ENCODE data around the gene CTPS1. TPM values are rescaled to one million over a fixed set of nuclear protein-coding genes. Genes with fewer than 3 reads are reported as not detected.
A peak's percentile ranks its signal among the peaks of the same experiment; 100 is the strongest.

Gene CTPS1
- total RNA-seq, 4 donors from 2014 or later = 26.6 to 38.6 (median 32.7) TPM

DNA sequence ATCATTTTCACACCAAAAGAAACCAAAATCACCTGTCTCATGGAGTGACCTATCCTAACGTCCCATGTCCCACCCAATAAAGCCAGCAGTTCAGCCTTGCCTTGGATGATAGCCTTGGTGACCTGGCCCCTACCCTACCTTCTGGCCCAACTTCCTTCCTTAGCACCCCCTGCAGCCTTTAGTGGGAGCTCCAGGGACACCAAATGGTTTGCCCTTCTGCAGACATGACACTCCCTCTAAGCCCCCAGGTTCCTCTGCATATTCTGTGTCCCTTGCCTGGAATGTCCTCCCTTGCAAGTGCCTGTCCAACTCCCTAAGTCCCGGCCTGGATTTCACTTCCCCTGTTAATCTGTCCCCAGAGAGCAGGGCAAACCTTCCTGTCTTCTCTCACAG is 39.9 kb downstream of the CTPS1 start:
- no peak for DNase-seq (ENCODE audit: extremely low spot score)
- H3K4me3 ChIP-seq = no peak overlapping the region
- no peaks in the 10 kb centered on the region for H3K27me3 ChIP-seq
- no peaks in the 10 kb centered on the region for H3K9me3 ChIP-seq
- H3K27ac ChIP-seq (replicated peaks in 1 of 4) = no peak overlapping the region
- intact Hi-C loops (cut with DNase I) = no loop called here
- H3K4me1 ChIP-seq = peaks cover 13 to 29% (median 25%) of the 10 kb centered on the region in 4 donors
- TF ChIP-seq POLR2A (IDR thresholded peaks at IDR 0.05; ENCODE audit: low read depth) = no peak
- TF ChIP-seq, protein P1, sequence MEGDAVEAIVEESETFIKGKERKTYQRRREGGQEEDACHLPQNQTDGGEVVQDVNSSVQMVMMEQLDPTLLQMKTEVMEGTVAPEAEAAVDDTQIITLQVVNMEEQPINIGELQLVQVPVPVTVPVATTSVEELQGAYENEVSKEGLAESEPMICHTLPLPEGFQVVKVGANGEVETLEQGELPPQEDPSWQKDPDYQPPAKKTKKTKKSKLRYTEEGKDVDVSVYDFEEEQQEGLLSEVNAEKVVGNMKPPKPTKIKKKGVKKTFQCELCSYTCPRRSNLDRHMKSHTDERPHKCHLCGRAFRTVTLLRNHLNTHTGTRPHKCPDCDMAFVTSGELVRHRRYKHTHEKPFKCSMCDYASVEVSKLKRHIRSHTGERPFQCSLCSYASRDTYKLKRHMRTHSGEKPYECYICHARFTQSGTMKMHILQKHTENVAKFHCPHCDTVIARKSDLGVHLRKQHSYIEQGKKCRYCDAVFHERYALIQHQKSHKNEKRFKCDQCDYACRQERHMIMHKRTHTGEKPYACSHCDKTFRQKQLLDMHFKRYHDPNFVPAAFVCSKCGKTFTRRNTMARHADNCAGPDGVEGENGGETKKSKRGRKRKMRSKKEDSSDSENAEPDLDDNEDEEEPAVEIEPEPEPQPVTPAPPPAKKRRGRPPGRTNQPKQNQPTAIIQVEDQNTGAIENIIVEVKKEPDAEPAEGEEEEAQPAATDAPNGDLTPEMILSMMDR (IDR thresholded peaks at IDR 0.05) = no peak
- TF ChIP-seq POLR2AphosphoS5 (IDR thresholded peaks at IDR 0.05) = no peak
- TF ChIP-seq EP300 (IDR thresholded peaks at IDR 0.05) = no peak
- WGBS = 77% methylated on average over 2 of the region's 2 CpGs
- peaks cover 4 to 35% (median 21%) of the 10 kb centered on the region in 4 donors for H3K36me3 ChIP-seq

DNA sequence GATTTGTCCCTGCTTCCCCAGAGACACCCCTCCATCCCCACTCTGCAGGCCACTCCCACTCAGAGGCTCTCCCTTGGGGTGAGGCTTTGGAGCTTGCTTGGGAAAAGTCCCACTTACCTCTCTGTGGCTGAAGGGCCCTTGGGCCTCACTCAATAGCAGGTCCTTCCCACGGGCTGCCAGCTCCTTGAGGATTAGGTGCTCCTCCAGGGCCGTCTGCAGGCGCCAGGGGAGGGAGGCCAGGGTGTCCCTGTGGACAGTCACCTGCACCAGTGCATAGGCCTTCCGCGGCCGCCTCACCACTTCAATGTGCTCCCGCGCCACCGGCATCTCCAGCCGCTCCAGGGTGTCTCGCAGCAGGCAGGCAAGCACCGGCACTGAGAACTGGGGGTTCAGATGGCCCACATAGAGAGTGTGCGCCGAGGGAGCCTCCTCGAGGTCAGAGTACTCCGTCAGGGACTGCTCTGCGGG is 40.6 kb downstream of the CTPS1 start:
- Histone ChIP-seq H3K36me3 (peaks cover 8 to 41% (median 25%) of the 10 kb centered on the region in 4 donors), H3K27ac (replicated peaks in 1 of 4) (no peak overlapping the region), H3K27me3 (no peaks in the 10 kb centered on the region), H3K9me3 (no peaks in the 10 kb centered on the region), H3K4me1 (peaks cover 13 to 24% (median 18%) of the 10 kb centered on the region in 4 donors), H3K4me3 (no peak overlapping the region)
- intact Hi-C loops (cut with DNase I) = no loop called here
- WGBS = 96% methylated on average over 9 of the region's 17 CpGs
- TF ChIP-seq POLR2AphosphoS5 (IDR thresholded peaks at IDR 0.05) = no peak
- no peak for TF ChIP-seq EP300 (IDR thresholded peaks at IDR 0.05)
- TF ChIP-seq, protein P1 (IDR thresholded peaks at IDR 0.05) = no peak
- no peak for TF ChIP-seq POLR2A (IDR thresholded peaks at IDR 0.05; ENCODE audit: low read depth)
- no peak for DNase-seq (ENCODE audit: extremely low spot score)

DNA sequence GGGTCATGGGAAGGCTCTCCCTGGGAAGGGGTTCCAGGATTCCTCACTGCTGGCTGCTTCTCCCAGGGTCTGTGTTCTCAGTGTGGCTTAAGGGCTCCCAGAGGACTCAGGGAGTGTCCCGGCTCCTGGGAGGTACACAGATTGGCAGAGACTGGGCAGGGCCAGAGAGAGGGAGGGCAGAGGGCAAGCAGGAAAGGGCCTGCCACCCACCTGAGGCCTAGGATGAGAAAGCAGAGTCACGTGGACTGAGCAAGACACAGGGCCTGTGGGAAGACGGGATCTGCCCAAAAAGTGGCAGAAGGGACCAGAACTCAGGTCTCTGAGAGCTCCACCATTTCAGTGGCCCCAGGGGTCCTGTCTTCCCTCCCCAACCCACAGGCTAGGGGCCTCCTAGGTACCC is 41.2 kb downstream of the CTPS1 start:
- H3K27me3 ChIP-seq = no peaks in the 10 kb centered on the region
- H3K4me1 ChIP-seq = peaks cover 11 to 19% (median 13%) of the 10 kb centered on the region in 4 donors
- WGBS = no CpG with 5 or more reads among the region's 3 CpGs
- TF ChIP-seq EP300 (IDR thresholded peaks at IDR 0.05) (no peak), POLR2A (IDR thresholded peaks at IDR 0.05; ENCODE audit: low read depth) (no peak), POLR2AphosphoS5 (IDR thresholded peaks at IDR 0.05) (no peak)
- TF ChIP-seq, protein P1 (IDR thresholded peaks at IDR 0.05) = no peak
- no peak for DNase-seq (ENCODE audit: extremely low spot score)
- H3K9me3 ChIP-seq = no peaks in the 10 kb centered on the region
- no peak overlapping the region for H3K4me3 ChIP-seq
- peaks cover 8 to 46% (median 27%) of the 10 kb centered on the region in 4 donors for H3K36me3 ChIP-seq
- H3K27ac ChIP-seq (replicated peaks in 1 of 4) = no peak overlapping the region
- intact Hi-C loops (cut with DNase I) = no loop called here

- intact Hi-C loops (cut with DNase I) = no loop called here
- 55% methylated on average over 11 of the region's 12 CpGs for WGBS
- Histone ChIP-seq H3K27me3 (no peaks in the 10 kb centered on the region), H3K9me3 (no peaks in the 10 kb centered on the region), H3K4me3 (no peak within 1 kb of the TSS), H3K27ac (replicated peaks in 1 of 4) (no peak within 1 kb of the TSS), H3K4me1 (peaks cover 8 to 15% (median 12%) of the 10 kb centered on the region in 4 donors), H3K36me3 (peaks cover 8 to 49% (median 29%) of the 10 kb centered on the region in 4 donors)
- TF ChIP-seq POLR2A (IDR thresholded peaks at IDR 0.05; ENCODE audit: low read depth) = no peak
- peak in 1 of 2 donors; percentile 11 for TF ChIP-seq POLR2AphosphoS5 (IDR thresholded peaks at IDR 0.05)
- no peak for DNase-seq (ENCODE audit: extremely low spot score)
Observed at GRCh38 chr1:41021526-41022308, 42.2 kb downstream of the CTPS1 start, which contains the start of gene SLFNL1. Gene SLFNL1 (minus strand): TSS chr1:41021725. CDS start chr1:41020660, 1,065 bp downstream.

DNA sequence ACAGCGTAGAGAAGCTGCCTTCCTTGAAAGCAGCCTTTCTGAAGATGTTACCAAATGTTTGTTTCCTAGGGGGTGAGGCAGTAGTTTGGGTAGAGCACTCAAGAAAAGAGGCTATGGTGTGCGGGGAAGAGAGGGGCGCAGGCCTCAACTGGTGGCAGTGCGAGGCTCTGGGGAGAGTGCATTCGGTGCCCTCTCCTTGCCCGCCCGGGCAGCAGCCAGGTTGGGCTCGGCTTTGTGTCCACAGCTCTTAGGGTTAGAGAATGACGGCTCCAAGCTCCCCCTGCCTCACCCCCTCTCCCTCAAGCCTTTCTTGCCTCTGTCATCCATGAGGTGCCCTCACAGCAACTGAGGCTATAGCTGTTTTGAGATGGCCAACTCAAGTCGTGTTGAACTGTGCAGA is 42.9 kb downstream of the CTPS1 start:
- no peak for DNase-seq (ENCODE audit: extremely low spot score)
- Histone ChIP-seq H3K27ac (replicated peaks in 1 of 4) (no peak overlapping the region), H3K36me3 (peaks cover 11 to 49% (median 30%) of the 10 kb centered on the region in 4 donors), H3K4me1 (peaks cover 8 to 15% (median 12%) of the 10 kb centered on the region in 4 donors), H3K9me3 (no peaks in the 10 kb centered on the region), H3K4me3 (no peak overlapping the region), H3K27me3 (no peaks in the 10 kb centered on the region)
- WGBS = 90% methylated on average over 4 of the region's 10 CpGs
- intact Hi-C loops (cut with DNase I) = no loop called here
- TF ChIP-seq EP300 (IDR thresholded peaks at IDR 0.05) (no peak), POLR2A (IDR thresholded peaks at IDR 0.05; ENCODE audit: low read depth) (no peak), POLR2AphosphoS5 (IDR thresholded peaks at IDR 0.05) (no peak)
- TF ChIP-seq, protein P1 (IDR thresholded peaks at IDR 0.05) = no peak
